GM18873 (cell line): Measurements from ENCODE around the gene SGMS1.
"Not testable (repeated sequence)": the region's sequence is repeated elsewhere in the genome, so short reads cannot be mapped to it uniquely, and the experiment has no call there.

Experiments
- ATAC-seq: cut with Tn5 transposase; IDR thresholded peaks from one replicate; pipeline ENCODE4 v1.9.1; 2021; ENCODE audit warnings: mild to moderate bottlenecking, moderate library complexity, moderate number of reproducible peaks; ENCODE audit not compliant: unreplicated experiment, low FRiP score

The SGMS1 gene

GRCh38 chr10:50623663-50624412 lies at the start of gene SGMS1:
TSS of gene SGMS1 (minus strand) at chr10:50623956. CDS start at chr10:50344114, 279,842 bp downstream.
- peak; percentile 17 for ATAC-seq

GRCh38 chr10:50672152-50672551 lies 48.4 kb upstream of the SGMS1 start:
- ATAC-seq = not testable (repeated sequence)

GRCh38 chr10:50671645-50672044 lies 47.9 kb upstream of the SGMS1 start:
- not testable (repeated sequence) for ATAC-seq

DNA sequence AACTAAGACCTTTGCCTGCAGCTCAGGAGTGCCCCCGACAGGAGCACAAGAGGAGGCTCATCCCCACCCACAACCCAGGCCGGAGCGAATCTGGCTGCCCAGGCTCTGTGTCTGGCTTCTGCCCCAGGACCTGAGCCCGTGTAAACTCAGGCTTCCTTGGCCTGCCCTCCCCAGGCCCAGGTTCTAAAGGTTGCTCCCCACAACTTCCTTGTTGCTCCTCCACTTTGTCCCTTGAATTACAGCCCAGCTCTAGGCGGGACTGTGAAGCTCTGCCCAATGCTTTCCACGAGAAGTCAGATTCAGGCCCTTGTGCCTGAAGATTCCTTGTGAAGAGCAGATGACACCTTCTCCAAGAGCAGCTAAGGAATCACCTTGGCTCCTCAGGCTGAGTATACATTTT lies 46.2 kb upstream of the SGMS1 start:
- not testable (repeated sequence) for ATAC-seq

DNA sequence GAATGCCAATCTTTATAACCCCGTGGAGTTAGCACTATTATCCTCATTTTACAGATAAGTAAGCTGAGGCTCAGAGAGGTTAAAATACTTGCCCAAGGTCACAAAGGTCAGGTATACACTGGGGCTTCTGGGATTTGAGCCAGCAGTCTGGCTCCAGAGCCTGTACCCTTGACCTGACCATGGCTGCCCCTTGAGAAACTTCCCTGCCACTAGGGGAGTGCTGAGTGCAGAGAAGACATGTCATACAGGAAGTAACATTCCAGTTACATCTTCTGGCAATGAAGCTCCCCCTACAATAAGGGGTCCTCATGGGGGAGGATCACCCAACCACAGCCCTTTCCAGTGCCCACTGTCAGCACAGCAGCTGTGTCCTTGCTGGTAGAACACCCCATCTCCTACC lies 43.6 kb upstream of the SGMS1 start:
- ATAC-seq = not testable (repeated sequence)

DNA sequence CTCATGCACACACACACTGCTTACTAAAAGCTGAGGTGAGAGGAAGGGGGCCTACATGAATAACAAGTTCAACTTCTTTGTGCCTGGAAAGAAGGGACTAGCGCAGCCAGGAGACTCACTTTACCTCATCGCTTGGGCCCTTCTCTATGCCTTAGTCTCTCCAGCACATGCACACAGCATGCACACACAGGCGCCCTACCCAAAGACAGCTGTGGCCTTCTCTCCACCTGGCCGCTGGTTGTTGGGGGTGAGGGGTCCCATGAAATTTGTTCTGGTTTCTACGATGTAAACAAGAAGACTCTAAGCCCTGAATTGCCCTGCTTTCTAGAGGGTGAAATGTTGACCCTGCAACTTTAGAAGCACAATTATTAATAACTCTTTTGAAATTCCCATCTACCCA lies 38.7 kb upstream of the SGMS1 start:
- ATAC-seq = not testable (repeated sequence)

- ATAC-seq = not testable (repeated sequence)
Observed at GRCh38 chr10:50661563-50661962, 37.8 kb upstream of the SGMS1 start.

GRCh38 chr10:50659865-50660730 lies 36.3 kb upstream of the SGMS1 start:
- ATAC-seq = peak; percentile 97

DNA sequence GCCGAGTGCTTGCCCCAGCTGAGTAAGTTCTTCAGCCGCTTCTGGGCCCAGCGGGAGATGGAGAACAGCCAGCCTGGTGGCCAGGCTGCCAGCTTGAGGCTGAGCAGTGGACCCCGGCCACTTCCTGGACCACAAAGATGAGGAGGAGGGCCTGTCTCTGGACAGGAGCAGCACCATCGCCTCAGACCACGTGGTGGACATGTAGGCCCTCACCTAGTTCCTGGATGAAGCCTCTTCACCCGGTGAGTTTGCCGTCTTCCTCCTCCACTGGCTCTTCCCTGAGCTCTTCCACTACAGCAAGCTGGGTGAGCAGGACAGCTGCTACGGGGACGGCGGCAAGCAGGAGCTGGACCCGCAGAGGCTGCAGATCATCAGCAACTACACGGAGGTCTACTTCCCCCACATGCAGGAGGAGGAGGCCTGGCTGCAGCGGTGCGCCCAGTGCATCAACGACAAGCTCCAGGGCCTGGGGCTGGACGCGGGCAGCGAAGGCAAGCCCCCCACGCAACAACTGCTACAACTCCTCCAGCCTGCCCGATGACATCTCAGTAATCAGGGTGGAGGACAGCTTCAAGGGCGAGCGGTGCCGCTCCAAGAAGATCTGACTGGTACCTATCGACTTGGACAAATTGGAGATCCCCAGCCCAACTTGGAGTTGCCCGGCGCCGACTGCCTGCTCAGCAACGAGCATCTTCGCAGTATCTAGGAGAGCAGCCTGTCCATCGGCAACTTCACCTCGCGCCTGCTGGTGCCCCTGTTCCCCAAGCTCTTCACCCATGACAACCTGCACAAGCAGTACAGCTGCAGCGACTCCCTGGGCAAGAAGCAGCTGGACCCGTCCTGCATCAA lies 35.5 kb upstream of the SGMS1 start:
- not testable (repeated sequence) for ATAC-seq

GRCh38 chr10:50658165-50658564 lies 34.4 kb upstream of the SGMS1 start:
- ATAC-seq = no peak

GRCh38 chr10:50653758-50654157 lies 30.0 kb upstream of the SGMS1 start:
- ATAC-seq = no peak

DNA sequence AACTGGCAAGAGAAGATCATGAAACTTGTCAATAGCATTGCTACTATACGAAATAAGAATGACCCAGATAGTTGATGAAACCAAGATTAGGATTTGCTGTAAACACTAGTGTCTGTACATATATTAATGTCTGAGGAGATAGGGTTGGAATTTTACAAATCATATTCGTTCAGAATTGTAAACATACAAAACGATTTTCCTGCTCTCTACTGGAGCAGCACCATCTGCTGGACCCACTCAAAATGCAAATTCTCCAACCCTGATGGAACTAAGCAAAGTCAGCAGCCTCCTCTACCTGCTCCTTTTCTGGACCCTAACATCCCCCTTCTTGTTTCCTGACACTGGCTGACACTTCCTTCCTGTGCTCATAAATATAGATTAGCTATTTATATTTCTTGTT lies 29.4 kb upstream of the SGMS1 start:
- peak; percentile 35 for ATAC-seq

DNA sequence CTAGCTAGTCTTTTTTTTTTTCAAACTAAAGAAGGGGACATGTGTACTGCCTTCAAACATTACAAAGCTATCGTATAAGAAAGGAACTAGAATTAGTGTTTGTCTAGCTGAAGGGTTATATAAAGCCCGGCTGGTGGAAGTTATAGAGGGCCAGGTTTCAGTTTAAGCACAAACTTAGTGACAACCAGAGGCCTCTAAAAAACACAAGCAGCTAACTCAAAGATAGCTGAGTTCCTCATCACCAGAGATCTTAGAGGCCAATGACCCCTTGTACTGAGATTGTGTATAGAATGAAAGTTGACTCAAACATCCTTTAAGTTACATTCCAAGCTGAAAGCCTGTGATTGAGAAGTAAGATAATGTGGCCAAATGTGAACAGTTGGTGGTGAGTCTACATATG lies 28.1 kb upstream of the SGMS1 start:
- ATAC-seq = no peak

DNA sequence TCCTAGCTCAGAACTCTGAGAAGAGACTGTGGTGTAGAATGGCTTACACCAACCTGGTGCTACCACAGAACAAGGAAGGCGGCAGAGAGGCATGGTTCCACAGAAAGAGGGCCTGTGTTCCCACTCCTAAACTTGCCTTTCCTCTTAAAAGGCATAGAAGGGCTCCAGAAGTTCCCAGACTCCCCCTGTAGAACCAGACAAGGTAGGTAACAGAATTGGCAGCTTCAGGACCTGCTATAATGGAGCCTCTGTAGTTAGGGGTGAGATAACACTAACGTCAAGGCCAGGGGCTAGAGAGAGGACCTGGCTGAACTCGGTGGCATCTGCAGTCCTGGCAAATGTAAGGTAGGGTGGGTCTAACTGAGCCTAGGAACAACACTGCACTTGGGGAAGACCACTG lies 26.7 kb upstream of the SGMS1 start:
- ATAC-seq = no peak

GRCh38 chr10:50648935-50649227 lies 25.1 kb upstream of the SGMS1 start:
- ATAC-seq = no peak

DNA sequence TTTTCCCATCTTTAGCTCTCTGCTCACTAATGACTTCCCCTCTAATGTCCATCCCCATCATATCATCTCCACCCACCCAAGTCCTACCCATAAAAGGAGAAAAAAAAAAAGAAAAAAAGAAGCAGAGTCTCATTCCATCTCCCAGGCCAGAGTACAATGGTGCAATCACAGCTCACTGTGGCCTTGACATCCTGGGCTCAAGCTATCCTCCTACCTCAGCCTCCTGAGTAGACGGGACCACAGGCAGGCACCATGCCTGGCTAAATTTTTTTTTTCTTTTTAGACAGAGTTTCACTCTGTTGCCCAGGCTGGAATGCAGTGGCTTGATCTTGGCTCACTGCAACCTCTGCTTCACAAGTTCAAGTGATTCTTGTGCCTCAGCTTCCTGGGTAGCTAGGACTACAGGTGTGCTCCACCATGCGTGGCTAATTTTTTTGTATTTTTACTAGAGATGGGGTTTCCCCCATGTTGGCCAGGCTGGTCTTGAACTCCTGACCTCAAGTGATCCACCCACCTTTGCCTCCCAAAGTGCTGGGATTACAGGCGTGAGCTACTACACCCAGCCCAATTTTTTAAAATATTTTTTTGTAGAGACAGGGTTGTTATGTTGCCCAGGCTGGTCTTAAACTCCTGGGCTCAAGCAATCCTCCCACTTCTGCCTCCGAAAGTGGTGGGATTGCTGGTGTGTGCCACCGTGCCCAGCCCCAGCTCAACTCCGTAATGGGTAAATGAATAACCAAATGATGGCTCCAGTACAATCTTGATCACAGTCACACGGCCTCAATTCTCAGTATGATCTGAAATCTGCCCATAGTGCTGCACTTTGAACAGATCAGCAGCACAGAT lies 24.6 kb upstream of the SGMS1 start:
- peak; percentile 82 for ATAC-seq

DNA sequence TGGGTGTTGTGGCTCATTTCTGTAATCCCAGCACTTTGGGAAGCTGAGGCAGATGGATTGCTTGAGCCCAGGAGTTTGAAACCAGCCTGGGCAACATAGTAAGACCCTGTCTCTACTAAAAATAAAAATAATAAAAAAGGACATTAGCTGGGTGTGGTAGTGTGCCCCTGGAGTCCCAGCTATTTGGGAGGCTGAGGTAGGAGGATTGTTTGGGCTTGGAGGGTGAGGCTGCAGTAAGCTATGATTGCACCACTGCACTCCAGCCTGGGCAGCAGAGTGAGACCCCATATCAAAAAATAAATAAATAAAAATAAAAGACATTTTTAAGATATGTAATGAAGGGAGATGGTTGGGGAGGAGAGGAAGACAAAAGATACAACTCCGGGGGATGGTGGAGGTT lies 23.6 kb upstream of the SGMS1 start:
- ATAC-seq = not testable (repeated sequence)

DNA sequence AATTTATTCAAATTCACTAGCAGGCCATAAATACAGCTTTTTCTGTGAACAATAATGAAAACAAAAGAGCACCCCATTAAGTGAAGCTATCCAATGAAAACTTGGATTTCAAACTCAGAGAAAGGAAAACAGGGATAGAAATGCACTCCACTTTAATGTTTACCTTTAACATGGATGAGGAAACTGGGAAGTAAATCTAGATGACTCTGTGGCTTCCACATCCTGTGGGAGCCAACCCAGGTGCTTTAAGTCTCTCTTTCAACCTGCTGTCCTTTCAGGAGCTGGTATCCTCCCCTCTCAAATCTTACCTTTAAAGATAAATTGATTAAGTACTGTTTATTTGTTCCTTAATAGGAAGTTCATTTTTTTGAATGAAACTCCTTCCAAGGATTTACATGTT lies 21.5 kb upstream of the SGMS1 start:
- ATAC-seq = no peak

GRCh38 chr10:50641626-50642025 lies 17.9 kb upstream of the SGMS1 start:
- ATAC-seq = no peak

- ATAC-seq = no peak
Observed at GRCh38 chr10:50640238-50640637, 16.5 kb upstream of the SGMS1 start.
